8988T (cell line): ENCODE results near the gene ASAP3.

Experiments used
- DNase-seq: peaks from one replicate; pipeline ENCODE4 v3.0.0; 2011

The ASAP3 gene

GRCh38 chr1:23422241-23422877, 61.6 kb downstream of the ASAP3 start:
- no peak for DNase-seq

- DNase-seq = no peak
These were observed 62.2 kb downstream of the ASAP3 start for GRCh38 chr1:23421753-23422240.

DNA sequence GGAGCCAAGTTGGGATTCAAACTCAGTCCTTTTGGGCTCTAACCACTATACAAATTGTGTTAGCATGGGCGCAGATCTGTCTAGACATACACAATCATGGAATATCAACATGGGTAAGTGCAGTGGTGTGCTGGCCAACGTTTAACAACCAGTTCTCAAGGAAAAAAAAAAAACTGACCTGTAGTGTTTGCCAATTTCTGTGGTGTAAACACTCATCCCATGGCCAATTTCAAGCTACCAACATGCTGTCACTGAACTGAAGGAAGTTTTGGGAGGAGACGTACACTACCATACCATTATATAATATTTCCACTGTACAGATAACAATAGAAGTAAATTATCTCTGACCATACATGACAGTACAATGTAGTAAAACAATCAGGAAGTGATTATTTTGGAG, 62.6 kb downstream of the ASAP3 start:
- DNase-seq = no peak

DNA sequence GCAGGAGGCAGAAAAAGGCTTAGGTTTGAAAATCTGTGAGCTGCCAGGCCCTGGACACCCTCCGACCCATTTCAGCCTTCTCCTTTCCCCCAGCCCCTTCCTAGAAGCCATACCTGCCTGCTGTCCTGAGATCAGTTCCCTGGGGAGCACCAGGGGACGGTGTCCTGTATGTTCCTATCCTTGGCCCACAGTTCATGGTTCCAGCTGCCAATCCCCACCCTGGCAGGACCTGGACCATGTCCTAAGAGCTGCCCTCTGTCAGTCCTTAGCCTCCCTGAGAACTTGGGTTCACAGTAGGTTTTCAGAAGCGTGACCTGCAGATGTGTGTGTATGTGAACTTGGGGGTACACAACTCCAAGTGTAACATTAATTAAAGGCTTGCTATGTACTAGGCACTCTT, 63.2 kb downstream of the ASAP3 start:
- DNase-seq = no peak

DNA sequence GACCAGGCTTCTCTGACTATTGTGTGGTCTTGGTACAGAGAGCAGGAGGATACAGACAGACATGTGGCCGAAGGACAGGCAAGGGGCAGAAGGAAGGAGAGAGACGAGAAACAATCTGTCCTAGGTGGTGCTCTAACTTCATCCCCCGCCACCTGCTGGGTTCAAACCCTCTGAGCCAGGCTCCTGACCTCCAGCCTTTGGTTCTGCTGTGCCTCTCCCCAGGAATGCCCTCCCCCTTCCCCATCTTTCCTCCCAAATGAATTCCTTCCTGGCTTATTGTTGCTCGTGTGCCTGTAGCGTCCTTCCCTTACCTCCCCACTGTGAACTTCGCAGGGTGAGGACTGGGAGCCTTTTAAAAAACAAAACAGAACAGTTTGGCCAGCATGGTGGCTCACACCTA, 64.8 kb downstream of the ASAP3 start:
- no peak for DNase-seq

- no peak for DNase-seq
These were observed 66.4 kb downstream of the ASAP3 start for GRCh38 chr1:23417570-23417969.

DNA sequence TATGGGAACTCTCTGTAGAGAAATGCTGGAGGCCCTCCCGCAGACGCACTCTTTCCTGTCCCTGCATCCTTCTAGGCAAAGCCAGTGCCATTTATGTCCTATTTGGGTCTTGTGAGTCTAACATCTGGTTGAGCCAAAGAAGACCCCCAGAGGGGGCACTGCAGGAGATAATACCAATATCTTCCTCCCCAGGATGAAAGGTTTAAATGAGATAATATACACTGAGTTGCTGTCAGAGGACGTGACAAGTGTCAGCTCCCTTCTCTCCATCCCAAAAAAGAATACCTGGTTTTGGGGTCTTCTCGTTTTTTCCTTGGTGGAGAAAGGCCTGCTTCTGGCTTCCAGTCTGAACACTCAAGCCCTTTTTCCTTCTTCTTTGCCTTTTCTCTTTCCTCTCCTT, 67.0 kb downstream of the ASAP3 start:
- no peak for DNase-seq

DNA sequence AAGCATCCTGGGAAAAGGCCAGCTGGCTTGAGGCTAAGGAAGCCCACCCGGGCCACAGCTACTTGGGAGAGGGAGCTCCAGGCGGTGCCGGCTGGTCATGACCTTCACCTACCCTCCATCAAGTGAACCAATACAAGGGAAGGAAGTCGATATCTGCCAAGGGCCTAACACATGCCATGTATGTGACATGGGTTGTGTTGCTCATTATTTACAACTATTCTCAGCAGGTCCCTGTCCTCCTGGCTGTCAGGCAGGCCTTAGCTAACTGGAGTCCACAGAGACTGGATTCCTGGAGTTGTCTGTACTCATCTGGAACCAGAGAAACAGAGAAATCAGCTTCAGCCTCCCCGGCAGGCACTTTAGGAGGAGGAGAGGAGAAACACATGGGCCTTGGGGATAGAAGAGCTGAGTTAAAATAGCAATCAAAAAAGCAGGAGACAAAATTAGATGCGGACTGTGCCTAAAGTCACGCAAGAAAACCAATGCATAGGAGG, 75.1 kb downstream of the ASAP3 start:
- no peak for DNase-seq

GRCh38 chr1:23407016-23407630, 76.9 kb downstream of the ASAP3 start:
- no peak for DNase-seq

- DNase-seq = no peak
These were observed 78.0 kb downstream of the ASAP3 start for GRCh38 chr1:23405946-23406345.

DNA sequence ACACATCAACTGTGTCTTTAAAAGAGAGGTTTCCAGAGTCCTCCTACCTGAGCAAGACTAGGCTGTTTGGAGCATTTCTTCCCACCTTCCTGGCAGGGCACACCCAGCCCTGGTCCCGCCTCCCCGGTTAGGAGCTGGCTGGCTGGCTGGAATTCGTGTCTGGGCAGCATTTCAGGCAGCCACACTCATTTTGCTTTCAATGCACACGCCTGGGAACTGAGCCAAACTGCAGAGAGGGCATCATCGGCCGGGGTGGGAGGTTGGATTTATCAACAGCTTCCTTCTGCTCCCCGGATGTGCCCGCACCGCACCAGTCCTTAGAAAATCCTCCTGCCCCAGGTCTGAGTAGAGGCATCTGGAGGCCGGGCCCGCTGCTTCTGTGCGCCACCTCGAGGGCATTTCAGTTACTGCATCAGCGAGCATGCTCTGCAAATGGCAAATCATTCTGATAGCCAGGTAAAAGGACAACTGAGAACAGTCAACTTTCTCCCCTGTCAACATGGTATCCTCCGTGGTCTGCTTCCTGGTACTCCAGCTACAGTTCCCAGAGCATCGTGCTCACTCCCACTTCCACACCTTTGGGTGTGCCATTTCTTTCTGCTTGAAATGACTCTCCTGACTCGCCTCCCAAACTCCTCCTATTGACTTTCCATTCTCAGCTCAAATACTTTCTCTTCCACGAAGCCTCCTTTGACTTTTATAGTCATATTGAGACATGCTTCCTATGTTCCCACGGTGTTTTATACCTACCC, 80.1 kb downstream of the ASAP3 start:
- DNase-seq = peak; percentile 55

GRCh38 chr1:23403355-23403734, 80.6 kb downstream of the ASAP3 start:
- DNase-seq = no peak

GRCh38 chr1:23403038-23403336, 81.0 kb downstream of the ASAP3 start:
- peak; percentile 55 for DNase-seq

DNA sequence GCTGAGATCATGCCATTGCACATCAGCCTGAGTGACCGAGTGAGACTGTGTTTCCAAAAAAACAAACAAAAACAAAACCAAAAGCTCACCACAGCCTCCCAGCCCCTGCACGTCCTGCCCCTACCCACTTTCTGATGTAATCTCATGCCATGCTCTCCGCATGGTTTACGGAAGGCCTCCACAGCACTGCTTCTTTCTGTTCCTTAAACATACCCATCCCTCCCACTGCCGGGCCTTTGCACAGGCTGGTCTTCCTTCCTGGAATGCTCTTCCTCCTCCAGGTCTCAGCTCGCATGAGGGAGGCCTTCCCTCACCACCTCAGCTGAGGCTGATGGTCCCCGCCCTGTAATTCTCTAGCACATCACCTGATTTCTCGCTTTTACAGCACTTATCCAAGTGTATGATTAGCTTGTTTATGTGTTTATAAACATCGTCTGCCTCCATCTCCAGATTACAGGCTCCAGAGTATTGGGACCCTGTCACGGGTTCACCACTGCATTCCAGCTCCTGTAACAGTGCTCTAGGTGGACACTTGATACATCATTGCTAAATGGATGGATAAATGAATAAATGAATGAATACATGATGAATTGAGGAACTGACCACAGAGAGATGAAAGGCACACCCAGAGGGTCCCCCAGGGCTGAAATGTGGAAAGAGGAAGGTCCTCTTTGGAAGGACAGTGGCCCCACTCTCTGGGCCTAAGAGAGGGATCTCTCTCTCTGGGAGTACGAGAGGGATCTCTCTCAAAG, 81.5 kb downstream of the ASAP3 start:
- DNase-seq = no peak

DNA sequence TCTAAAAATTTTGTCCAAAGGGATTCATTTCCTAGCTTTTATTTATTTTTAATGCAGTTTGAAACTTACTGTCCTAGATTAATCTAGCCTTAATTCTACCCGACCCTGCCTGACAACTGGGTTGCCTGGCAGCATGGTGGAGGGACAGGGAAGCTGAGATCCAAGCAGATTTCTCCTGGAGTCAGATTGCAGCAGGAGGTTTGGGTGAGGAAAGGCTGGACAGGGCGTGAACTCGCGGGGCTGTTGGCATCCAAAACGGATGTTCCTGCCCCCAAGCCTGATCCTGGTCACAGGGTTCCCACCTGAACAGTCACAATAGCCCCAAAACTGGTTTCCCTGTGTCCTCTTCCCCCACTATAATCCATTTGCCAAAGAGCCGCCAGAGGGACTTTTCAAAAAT, 82.7 kb downstream of the ASAP3 start:
- no peak for DNase-seq

GRCh38 chr1:23400324-23401114, 83.5 kb downstream of the ASAP3 start:
- no peak for DNase-seq

DNA sequence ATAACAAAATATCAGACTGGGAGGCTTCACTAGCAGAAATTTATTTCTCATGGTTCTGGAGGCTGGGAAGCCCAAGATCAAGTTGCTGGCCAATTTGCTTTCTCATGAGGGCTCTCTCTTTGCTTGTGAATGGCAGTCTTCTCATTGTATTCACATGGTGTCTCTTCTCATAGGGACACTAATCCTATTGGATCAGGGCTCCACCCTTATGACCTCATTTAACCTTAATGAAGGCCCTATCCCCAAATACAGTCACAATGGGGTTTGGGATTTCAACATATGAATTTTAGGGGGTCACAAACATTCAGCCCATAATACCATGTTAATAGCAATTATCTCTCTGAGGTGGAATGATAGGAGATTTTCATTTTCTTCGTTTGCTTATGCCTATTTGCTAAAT, 84.8 kb downstream of the ASAP3 start:
- no peak for DNase-seq

DNA sequence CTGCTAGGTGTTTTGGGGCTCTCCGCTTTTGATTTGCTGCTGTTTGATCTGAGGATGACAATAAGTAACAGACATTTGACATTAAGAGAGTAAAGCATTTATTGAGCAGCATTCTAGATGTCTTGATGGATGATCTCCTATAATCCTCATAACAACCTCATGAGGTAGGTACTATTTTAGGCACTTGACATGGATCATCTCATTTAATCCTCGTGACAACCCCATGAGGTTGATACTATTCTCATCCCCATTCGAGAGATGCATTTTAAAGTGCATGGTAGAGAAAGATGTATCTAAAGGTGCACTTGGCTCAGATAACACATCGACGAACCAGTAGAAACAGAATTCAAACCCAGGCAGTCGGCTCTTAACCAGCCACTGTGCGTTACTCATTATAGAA, 86.1 kb downstream of the ASAP3 start:
- no peak for DNase-seq

DNA sequence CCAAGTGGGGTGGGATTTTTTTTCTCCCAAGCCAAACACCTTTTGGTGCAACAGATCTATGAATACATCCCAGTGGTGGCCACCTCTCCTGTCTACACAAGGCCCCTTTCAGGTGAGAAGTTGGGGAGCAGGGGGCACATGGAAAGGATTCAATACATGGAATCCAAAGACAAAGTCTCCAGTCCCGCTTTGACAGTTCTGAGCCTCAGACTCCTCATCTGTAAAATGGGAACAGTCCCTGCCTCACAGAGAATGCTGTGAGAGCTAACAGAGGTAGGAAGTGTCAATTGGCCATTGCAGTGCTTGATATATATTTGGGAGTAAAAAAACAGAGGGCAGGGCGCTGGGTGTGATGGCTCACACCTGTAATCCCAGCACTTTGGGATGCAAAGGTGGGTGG, 87.6 kb downstream of the ASAP3 start:
- no peak for DNase-seq

- no peak for DNase-seq
These were observed 88.1 kb downstream of the ASAP3 start for GRCh38 chr1:23395849-23396248.

GRCh38 chr1:23395154-23395724, 88.7 kb downstream of the ASAP3 start:
- no peak for DNase-seq

DNA sequence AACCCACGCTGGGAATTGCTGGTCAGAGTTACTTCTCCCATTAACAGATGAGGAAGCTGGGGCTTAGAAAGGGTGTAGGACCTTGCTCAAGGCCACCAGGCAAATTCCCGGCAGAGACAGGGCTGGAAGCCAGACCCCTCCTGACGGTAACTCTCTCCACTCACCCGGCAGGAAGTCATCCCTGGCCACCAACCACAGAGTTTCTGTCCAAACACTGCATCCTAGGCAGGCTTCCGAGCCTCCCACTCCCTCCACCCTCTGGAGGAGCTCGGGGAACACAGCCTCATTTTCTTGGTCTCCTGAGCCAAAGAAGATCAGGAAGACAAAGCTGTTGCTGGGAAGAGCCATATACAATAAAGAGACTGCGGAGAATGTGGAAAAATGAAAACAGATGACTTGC, 89.3 kb downstream of the ASAP3 start:
- DNase-seq = no peak
